Stimulated activated CD4-positive, alpha-beta T cell treated with anti-CD3 and anti-CD28 coated beads, Interleukin-12 subunit alpha, Interleukin-12 subunit beta, amount 100 ng/mL, for 4 hours (primary cell): ENCODE data around the gene PLA2R1.

ENCODE experiments used
- DNase-seq: peaks from one replicate; pipeline ENCODE4 v3.0.0-alpha.2; 2020

Gene PLA2R1

DNA sequence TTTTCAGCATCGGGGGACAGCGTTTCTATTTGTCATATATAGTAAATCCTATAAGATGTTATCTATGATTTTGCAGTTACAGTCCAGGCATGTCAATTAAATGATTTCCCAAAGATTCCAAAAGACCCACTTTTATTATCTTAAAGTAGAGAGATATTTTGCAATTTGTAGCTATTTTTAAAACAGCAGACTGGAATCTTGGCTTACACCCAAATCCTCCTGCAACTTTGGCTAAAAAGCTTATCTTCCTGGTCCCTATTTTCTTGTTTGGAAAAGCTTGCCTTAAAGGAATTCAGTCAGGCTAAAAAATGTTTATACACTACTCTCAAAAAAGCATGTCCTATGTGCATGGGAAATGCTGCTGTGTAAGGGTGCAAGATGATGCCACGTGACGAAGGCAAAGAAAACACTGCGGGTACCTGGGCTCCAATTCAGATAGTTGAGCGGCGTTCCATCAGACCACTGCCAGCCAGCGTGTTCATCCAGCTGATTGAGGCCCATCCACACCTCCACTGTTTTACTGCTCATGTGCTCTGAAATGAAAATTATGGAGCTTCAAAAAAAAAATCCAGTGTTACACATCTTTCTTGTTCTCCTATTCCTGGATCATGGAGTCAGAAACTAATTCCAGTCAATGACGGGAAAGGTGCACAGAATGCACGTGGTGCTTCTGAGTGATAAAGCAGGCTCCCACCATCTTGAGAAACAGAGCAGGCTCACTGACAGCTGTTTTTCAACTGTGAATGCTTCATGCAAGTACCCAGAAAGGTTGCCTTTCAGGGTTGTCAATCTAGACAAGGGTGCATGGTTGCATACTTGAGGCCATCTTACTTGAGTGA, 33.8 kb downstream of the PLA2R1 start:
- DNase-seq, result no peak

- DNase-seq, result no peak
Measured at GRCh38 chr2:160022162-160022561, 40.3 kb downstream of the PLA2R1 start.

DNA sequence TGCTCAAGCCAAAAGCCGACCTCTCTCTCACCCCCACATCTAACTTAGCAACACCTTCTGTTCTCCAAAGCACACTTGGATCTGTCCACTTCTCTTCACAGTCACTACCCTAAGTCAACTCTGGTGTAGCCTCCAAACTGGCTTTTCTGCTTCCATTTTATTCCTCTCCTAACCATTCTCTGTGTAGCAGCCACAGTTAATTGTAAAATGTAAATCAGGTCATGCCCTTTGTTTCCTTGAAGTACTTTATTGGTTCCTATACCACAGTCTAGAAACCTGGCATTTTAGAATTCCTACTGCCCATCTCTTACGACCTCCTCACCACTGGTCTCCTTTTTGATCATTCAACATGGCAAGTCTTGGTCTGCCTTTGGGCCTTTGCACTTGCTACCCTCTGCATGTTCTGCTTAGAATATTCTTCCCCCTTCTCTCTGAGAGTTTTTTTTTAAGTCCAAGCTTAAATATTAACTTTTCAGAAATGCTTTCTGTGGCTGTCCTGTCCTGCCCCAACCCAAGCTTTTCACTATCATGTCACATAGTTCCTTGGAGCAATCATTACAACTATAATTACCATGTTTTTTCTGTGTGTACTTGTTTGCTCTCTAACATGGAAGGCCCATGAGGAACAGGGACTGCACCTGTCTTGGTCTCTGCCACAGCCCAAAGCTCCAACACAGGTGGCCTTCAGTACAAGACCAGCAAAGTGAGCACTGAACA, 42.9 kb downstream of the PLA2R1 start:
- DNase-seq, result no peak

- no peak for DNase-seq
Measured at GRCh38 chr2:160015746-160016145, 46.7 kb downstream of the PLA2R1 start.

- DNase-seq, result no peak
Measured at GRCh38 chr2:160014227-160014626, 48.2 kb downstream of the PLA2R1 start.

DNA sequence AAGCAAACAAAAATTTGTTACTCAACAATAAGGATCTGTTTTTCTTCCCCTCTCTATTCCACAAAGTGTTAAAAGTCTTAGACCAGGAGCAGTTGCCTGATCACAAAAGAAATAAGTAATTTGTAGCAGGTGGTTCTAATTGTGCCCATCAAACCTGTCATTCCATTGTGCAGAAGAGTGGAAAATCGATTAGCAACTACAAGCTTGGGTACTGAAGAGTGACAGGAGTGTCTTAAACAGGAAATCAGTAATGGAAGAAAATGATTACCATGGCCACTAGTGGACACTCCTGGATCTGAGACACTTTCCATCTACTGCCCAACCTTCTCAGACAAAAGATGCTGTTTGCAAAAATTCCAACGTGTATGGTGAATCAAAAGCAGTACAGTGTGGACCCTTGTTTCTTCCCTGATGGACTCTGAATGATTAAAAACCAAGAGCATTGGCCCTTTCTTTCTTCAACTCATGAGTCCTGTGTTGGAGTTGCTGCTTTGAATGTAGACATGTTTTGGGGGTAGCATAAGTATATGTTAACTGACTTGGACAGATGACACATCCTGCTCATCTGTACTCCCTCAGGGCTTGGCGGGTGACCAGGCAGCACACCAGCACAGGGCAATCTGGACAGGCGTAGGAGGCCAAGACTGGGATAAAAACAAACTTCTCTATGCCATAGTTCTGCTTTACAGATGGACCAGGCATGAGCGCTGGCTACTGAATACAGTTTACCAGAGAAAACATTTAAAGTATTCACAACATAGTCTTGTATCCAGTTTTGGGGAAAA, 51.9 kb downstream of the PLA2R1 start:
- no peak for DNase-seq

GRCh38 chr2:160007111-160007510, 55.3 kb downstream of the PLA2R1 start:
- DNase-seq, result no peak

DNA sequence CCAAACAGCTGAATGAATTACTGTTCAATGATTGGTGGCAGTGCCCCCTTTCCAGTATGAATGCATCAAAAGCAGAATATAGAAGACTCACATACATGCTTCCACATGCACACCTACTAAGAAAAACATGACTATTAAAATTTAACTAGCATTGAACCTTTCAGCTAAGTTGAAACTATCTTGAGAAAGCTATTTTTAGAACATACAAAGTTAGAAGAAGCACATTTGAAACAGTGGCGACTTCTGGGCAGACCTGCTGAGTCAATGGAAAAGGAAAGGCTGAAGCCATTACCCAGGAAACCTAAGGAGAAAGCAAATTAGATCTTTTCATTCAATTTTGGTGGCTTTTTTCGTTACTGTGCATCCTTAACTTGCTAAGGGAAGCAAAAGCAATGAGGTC, 55.9 kb downstream of the PLA2R1 start:
- no peak for DNase-seq

DNA sequence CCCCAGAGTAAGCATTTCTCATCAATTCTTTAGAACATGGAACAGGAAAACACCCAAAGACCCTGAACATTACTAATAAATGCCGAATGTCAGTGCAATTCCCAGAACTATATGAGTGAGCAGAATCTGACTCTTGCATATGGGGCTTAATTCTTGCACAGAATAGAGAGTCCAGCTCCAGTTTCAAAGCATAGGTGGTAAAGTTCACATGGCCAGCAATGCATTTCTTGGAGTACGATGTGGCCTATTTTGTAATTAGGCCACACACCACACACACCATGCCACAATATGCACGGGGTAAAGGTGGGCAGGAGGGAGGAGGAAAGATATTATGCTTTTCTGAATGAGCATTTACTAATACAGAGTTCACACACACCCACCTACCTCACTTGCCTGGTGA, 56.5 kb downstream of the PLA2R1 start:
- no peak for DNase-seq

DNA sequence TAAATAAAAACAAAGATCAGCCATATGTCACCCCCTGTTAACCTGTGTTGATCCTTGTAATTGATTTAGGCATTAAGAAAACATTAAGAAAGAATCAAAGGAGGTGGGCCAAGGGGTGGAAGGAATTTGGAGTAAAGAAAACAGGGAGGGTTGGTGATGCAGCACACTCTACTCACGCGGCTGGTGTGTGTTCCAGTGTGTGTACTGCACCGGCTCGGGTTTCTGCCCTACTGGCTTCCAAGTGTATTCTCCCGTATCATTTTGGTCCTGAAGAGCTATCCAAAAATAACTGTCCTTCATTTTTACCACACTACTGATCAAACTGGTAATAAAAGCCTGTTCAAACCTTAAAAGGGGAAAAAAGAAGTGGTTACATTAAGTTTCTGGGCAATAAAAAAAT, 56.9 kb downstream of the PLA2R1 start:
- no peak for DNase-seq

DNA sequence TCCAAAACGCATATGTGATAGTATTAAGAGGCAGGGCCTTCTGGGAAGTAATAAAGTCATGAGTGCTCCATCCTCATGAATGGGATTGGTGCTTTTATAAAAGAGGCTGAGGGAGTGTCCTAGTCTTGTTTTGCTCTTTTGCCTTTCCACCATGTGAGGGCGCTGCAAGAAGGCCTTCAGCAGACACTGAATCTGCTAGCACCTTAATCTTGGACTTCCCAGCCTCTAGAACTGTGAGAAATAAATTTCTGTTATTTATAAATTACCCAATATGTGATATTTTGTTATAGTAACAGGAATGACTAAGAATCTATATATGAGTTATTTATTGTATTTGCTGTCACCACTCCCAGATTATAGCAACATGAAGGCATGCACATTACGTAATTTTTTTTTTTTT, 63.5 kb downstream of the PLA2R1 start:
- DNase-seq, result no peak

DNA sequence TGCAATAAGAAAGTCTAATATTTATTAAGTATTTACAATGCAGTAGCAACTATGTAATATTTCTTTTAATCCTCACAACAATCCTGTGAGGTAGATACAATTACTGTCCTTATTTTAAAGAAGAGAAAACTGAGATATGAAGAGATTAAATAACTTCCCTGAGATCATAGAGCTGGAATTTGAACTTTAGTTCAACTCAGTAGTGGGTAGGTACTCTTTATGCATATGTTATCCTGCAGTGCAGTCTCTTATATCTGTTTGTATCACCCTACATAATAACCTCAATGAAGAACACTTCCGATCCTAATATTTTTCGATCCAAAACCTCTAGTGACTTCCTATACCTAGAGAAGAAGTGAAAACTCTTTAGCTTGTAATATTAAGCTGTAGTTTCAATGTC, 64.2 kb downstream of the PLA2R1 start:
- no peak for DNase-seq

DNA sequence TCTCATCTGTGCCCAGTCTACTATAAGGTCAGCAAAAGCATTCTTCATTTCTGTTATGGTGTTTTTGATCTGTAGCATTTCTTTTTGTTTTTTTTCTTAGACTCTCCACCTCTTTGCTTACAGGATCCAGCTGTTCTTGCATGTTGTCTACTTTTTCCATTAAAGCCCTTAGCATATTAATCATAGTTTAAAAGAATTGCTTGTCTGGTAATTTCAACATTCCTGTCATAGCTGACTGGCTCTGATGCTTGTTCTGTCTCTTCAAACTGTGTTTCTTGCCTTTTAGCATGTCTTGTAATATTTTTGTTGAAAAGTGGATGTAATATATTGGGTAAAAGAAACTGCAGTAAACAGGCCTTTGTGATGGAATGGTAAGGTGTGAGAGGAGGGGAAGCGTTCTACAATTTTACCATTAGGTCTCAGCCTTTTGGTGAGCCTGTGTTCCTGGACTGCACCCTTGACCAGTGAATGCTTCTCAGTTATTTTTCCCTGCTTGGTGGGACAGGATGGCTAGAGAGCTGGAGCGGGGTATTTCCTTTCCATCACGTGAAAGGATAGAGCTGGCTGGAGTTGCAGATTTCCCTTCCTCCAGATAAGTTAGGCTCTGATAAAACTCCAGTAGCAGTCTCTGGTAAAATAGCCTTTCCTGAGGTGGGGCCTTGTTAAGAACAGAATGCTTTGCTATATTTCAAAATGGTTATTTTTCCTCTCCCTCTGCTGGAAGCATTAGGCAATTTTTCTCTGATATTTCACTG, 65.4 kb downstream of the PLA2R1 start:
- no peak for DNase-seq

GRCh38 chr2:159995038-159995437, 67.4 kb downstream of the PLA2R1 start:
- DNase-seq, result no peak

DNA sequence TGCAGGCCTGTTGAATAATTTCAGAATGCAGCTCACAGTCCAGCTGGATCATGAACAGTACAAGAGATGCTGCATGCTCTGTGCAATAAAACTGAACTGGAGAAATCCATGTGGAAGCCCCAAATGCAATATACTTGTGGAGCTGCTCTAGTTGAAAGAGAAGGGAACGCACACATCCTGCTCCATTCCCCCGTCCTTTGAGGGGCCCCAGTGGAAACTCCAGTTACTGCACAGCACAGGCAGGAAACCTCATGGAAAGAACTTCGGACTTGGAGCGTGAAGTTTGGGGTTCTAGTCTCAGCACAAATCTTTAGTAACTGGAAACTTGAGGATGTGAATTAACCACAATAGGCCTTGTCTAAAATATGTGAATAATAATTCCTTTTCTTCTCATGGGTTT, 73.2 kb downstream of the PLA2R1 start:
- no peak for DNase-seq

DNA sequence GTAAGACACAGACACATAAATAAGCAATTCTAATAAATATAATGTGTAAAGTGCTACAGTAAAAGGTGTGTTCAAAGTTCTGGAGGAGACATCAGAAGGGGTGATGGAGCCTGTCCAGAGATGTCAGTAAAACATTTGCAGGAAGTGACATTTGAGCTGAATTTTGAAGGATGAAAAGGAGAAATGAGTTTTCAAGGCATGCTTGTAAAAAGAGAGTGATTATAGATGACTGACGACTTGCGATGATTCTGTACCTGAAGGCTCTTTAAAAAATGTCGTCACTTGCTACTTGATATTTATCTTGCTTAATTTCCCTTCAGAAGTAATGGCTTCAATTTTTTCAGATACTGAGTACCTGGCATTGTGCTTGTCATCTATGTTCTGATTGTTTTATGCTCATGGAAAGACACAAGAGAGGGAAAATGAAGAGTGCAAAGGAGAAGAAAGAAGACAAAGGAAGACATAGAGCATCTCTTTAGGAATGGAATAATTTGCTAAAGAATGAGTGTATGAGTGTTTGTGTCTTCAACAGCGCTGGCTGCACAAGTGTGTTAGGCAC, 73.9 kb downstream of the PLA2R1 start:
- DNase-seq, result no peak

DNA sequence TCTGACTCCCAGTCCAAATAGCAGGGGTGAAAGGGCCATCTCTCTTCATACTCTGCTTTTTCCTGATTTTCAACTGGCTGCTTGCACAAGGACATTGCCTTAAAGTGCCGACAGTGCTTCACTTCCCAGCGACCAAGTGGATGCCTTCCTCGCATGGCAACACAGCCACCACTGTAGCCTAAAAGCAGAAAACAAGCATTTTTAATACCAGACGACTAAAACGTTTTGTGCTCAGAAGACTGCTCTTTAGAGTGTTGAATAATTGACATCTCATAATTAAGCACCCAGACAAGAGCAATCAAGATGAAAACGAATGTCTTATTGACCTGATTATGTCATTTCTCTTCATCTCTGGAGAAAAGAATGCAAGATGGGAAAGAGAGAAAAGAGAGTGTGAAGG, 75.2 kb downstream of the PLA2R1 start:
- DNase-seq, result no peak

GRCh38 chr2:159985656-159986055, 76.8 kb downstream of the PLA2R1 start:
- no peak for DNase-seq

DNA sequence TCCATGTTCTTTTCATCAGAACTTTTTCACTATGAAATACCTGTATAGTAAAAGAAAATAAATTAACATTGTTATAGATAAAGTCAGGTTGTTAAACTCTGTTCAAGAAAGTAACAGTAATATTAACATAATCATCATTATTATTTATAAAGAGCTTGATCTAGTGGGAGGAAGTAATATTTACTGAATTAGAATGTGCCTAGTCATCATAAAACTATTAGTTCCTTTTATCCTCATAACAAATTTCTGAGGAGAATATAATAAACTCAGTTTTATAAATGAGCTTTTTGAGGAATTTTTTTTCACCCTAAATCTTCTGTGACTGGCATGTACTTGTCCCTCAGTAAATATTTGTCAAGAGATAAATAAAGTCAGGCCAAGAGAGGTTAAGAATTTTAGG, 78.4 kb downstream of the PLA2R1 start:
- DNase-seq, result no peak

GRCh38 chr2:159982842-159983785, 79.3 kb downstream of the PLA2R1 start:
- no peak for DNase-seq

- DNase-seq, result no peak
Measured at GRCh38 chr2:159982270-159982669, 80.1 kb downstream of the PLA2R1 start.
